Heart left ventricle (tissue), 16 donors: Measurements from ENCODE around the gene SLC25A33. TPM values are rescaled to one million over a fixed set of nuclear protein-coding genes. Genes with fewer than 3 reads are reported as not detected.
"Not testable (repeated sequence)": the region's sequence is repeated elsewhere in the genome, so short reads cannot be mapped to it uniquely, and the experiment has no call there.

Source experiments
- ATAC-seq, 4 donors: fragments of 200-7000 bp; cut with Tn5 transposase; one replicate each; pipeline ENCODE4 v1.9.1; 2020 to 2022; ENCODE audit warnings: moderate library complexity in 4 of 4, mild to moderate bottlenecking in 3 of 4, moderate number of reproducible peaks in 1 of 4
- DNase-seq, 5 donors: peaks; one replicate each; pipeline ENCODE4 v3.0.0-alpha.2; 2020
- H3K27ac ChIP-seq, 12 donors: fragments of 200-600 bp; sonication (generic) in 4 of 12; one replicate each; pipeline versions ENCODE4 v1.5.0 to v1.8.0; 2016 to 2022; ENCODE audit warnings: mild to moderate bottlenecking in 2 of 12
- H3K27me3 ChIP-seq, 9 donors: fragments of 200-600 bp; sonication (generic) in 2 of 9; one replicate each; pipeline versions ENCODE4 v1.5.1 to v1.8.0; 2016 to 2022; ENCODE audit warnings: mild to moderate bottlenecking in 3 of 9
- H3K36me3 ChIP-seq, 9 donors: fragments of 200-600 bp; sonication (generic) in 2 of 9; one replicate each; pipeline versions ENCODE4 v1.5.0 to v1.8.0; 2018 to 2022; ENCODE audit warnings: mild to moderate bottlenecking in 2 of 9
- H3K4me1 ChIP-seq, 12 donors: fragments of 200-600 bp; sonication (generic) in 4 of 12; one replicate each; pipeline versions ENCODE4 v1.5.0 to v1.8.0; 2016 to 2022; ENCODE audit warnings: mild to moderate bottlenecking in 3 of 12
- H3K4me3 ChIP-seq, 12 donors: fragments of 200-600 bp; sonication (generic) in 4 of 12; one replicate each; pipeline versions ENCODE4 v1.5.0 to v1.8.0; 2017 to 2022; ENCODE audit warnings: mild to moderate bottlenecking in 9 of 12, moderate library complexity in 4 of 12
- H3K9me3 ChIP-seq, 12 donors: fragments of 200-600 bp; sonication (generic) in 4 of 12; one replicate each; pipeline versions ENCODE4 v1.5.0 to v1.8.0; 2016 to 2022; ENCODE audit warnings: mild to moderate bottlenecking in 1 of 12
- CTCF ChIP-seq, 12 donors: fragments of 200-600 bp; sonication (generic) in 4 of 12; IDR thresholded peaks; one replicate each; pipeline versions ENCODE4 v1.5.0 to v1.8.0; 2018 to 2022; ENCODE audit warnings: antibody characterized with exemption in 12 of 12, mild to moderate bottlenecking in 5 of 12
- POLR2A ChIP-seq, 2 donors: fragments of 450-650 bp; IDR thresholded peaks; one replicate each; pipeline ENCODE4 v1.6.1; 2017; ENCODE audit warnings: antibody characterized with exemption in 2 of 2, mild to moderate bottlenecking in 2 of 2, moderate library complexity in 2 of 2
- WGBS, 4 donors: extraction: QIAGEN DNeasy Blood & Tissue Kit in 2 of 4; methylation state at CpG; one replicate each; pipeline versions ENCODE4 v1.1.5 to v1.1.7; 2013 to 2018; 5-methylcytosine and 5-hydroxymethylcytosine counted together
- intact Hi-C, 10 donors: fragments of 100-400 bp; cut with DNase I; formaldehyde crosslinking; loops; one replicate each; pipeline versions ENCODE4 v1.11.1 to v1.14.2; 2022
- polyA plus RNA-seq, 2 donors: library from polyadenylated mRNA; stranded (reverse); fragments of 200-250 nt; gene quantifications; one replicate each; pipeline ENCODE4 v1.2.3, GENCODE V29; 2013
- total RNA-seq, 9 donors: library from RNA; depleted of rRNA in 2 of 9; stranded (reverse); fragments of >200 nt in 2 of 9; fragmentation: NEBNext Ultra II Directional in 3 of 9; extraction: Animal tissue kit (Norgen Biotek cat#: 25700) in 3 of 9; gene quantifications; one replicate each; pipeline versions ENCODE4 v1.1.0 to v1.2.4, GENCODE V29; 2016 to 2023
- donor health status: ischemic (EF 13 %, LVEDD 7.1; RV severe dilation, severe dysfunction).
- donor health status: healthy with polysubstance abuse.
- donor health status: DM: no; HTN: yes; CAD: no.
- donor health status: DM: no; HTN: no; CAD: no.
- donor health status: ischemic (EF 25% LVEDD 6.9; RV normal size, moderate dysfunction).
- donor health status: ischemic (EF 25% LVEDD 5.7; RV mildly dilated, moderate dysfunction).
- donor health status: healthy.
- donor health status: DM: yes; HTN: yes; CAD: no.
- donor health status: ischemic (EF 35%, LVEDD 5.7; RV mildly dilated, moderate dysfunction).
- donor health status: nonischemic (EF 11% LVEDD 7.7; RV severe dilation, severe dysfunction).
- donor health status: DM: yes; HTN: yes; CAD: no.
- donor health status: PGD.
- donor health status: ischemic (EF 29% LVEDD 5.4; RV normal size, mild dysfunction).
- donor health status: nonischemic (EF 23%, LVEDD 6.1; RV moderate dilation, normal function).

SLC25A33 gene
- total and polyA plus RNA-seq, 11 donors, result 2.8 to 9.7 (median 4.5) TPM

GRCh38 chr1:9561429-9561828, 22.2 kb downstream of the SLC25A33 start:
- Histone ChIP-seq H3K4me3 (peak overlapping the region in 2 of 12 donors; percentile 0 to 15), H3K36me3 (peaks cover 0 to 22% (median 7%) of the 10 kb centered on the region in 9 donors), H3K27me3 (no peaks in the 10 kb centered on the region), H3K4me1 (peaks cover 3 to 43% (median 29%) of the 10 kb centered on the region in 12 donors), H3K9me3 (no peaks in the 10 kb centered on the region), H3K27ac (peak overlapping the region in 8 of 12 donors; percentile 7 to 80 (median 50))
- WGBS, 4 donors, result 16 to 31% (median 18%) methylated on average over 3 of the region's 3 CpGs
- no peak for TF ChIP-seq POLR2A (IDR thresholded peaks at IDR 0.05)
- TF ChIP-seq CTCF (IDR thresholded peaks at IDR 0.05), result no peak
- DNase-seq (peak in 2 of 5 donors; percentile 46 to 52), ATAC-seq (peak; percentile 62 to 90 (median 81))
- intact Hi-C loops, result no loop called here

GRCh38 chr1:9569267-9569666, 30.0 kb downstream of the SLC25A33 start:
- H3K9me3 ChIP-seq, result no peaks in the 10 kb centered on the region
- H3K27ac ChIP-seq, result no peak overlapping the region
- peaks cover 0 to 4% (median 0%) of the 10 kb centered on the region in 12 donors for H3K4me1 ChIP-seq
- no peaks in the 10 kb centered on the region for H3K27me3 ChIP-seq
- ATAC-seq (no peak), DNase-seq (no peak)
- no peak for TF ChIP-seq CTCF (IDR thresholded peaks at IDR 0.05)
- no peak for TF ChIP-seq POLR2A (IDR thresholded peaks at IDR 0.05)
- intact Hi-C loops, result no loop called here
- H3K36me3 ChIP-seq, result peaks cover 0 to 32% (median 7%) of the 10 kb centered on the region in 9 donors
- H3K4me3 ChIP-seq, result no peak overlapping the region
- 86 to 100% (median 92%) methylated on average over 1 of the region's 1 CpG for WGBS, 4 donors

GRCh38 chr1:9570886-9571529, 31.7 kb downstream of the SLC25A33 start:
- not testable (repeated sequence) for H3K9me3 ChIP-seq, DNase-seq, H3K27me3 ChIP-seq, ATAC-seq, H3K4me3 ChIP-seq, H3K4me1 ChIP-seq, H3K27ac ChIP-seq
- 84 to 88% (median 86%) methylated on average over 16 of the region's 16 CpGs for WGBS, 4 donors
- peaks cover 0 to 36% (median 14%) of the 10 kb centered on the region in 9 donors for H3K36me3 ChIP-seq
- intact Hi-C loops, result loop anchor here in 7 of 10 donors (2.0 to 10.0 kb wide), 3 partner anchors 76 to 306 kb away; no protein-coding TSS in a partner anchor

GRCh38 chr1:9573723-9574122, 34.5 kb downstream of the SLC25A33 start:
- DNase-seq (no peak), ATAC-seq (peak in 3 of 4 donors; percentile 61 to 75 (median 64))
- TF ChIP-seq POLR2A (IDR thresholded peaks at IDR 0.05) (no peak), CTCF (IDR thresholded peaks at IDR 0.05) (peak; percentile 9 to 58 (median 46))
- no peaks in the 10 kb centered on the region for H3K27me3 ChIP-seq
- peaks cover 0 to 4% (median 0%) of the 10 kb centered on the region in 12 donors for H3K4me1 ChIP-seq
- no peak overlapping the region for H3K27ac ChIP-seq
- H3K36me3 ChIP-seq, result peaks cover 0 to 35% (median 31%) of the 10 kb centered on the region in 9 donors
- intact Hi-C loops, result loop anchor here in 9 of 10 donors (1.0 to 10.0 kb wide), 5 partner anchors 77 to 309 kb away; no protein-coding TSS in a partner anchor
- H3K9me3 ChIP-seq, result no peaks in the 10 kb centered on the region
- 61 to 82% (median 69%) methylated on average over 2 of the region's 2 CpGs for WGBS, 4 donors
- no peak overlapping the region for H3K4me3 ChIP-seq
